Measurements from ENCODE around the gene GGN. TPM values are rescaled to one million over a fixed set of nuclear protein-coding genes. Genes with fewer than 3 reads are reported as not detected.

The GGN gene
- total and polyA plus RNA-seq, 2 of the 13 experiments (the other 11 are each of a cell fraction or from before 2014, with no cell fraction given) = not detected

GRCh38 chr19:38374332-38375097 is 13.3 kb downstream of the GGN start, which contains the start of gene PSMD8 (continued):
- TF ChIP-seq ZNF230 (CRISPR knock-in tag; IDR thresholded peaks at IDR 0.05) = peak; percentile 94
- peak; percentile 93; the same call in 1 of the 2 replicates for TF ChIP-seq ZNF788 (CRISPR knock-in tag; IDR thresholded peaks at IDR 0.05; ENCODE audit: borderline replicate concordance)
- TF ChIP-seq MTF1 (CRISPR knock-in tag; IDR thresholded peaks at IDR 0.05) = no peak
- peak; percentile 70 for TF ChIP-seq MED1 (CRISPR knock-in tag; IDR thresholded peaks at IDR 0.05)
- no peak for TF ChIP-seq ZBTB34 (CRISPR knock-in tag; IDR thresholded peaks at IDR 0.05)
- no peak for TF ChIP-seq PRDM15 (CRISPR knock-in tag; IDR thresholded peaks at IDR 0.05)
- TF ChIP-seq AGO1 (IDR thresholded peaks at IDR 0.05; ENCODE audit: low read depth, low read length, poor library complexity, severe bottlenecking) = no peak
- TF ChIP-seq ZNF841 (CRISPR knock-in tag; IDR thresholded peaks at IDR 0.05; ENCODE audit: borderline replicate concordance) = no peak
- TF ChIP-seq MTF2 (CRISPR knock-in tag; IDR thresholded peaks at IDR 0.05; ENCODE audit: borderline replicate concordance) = no peak
- TF ChIP-seq NFATC3 (CRISPR knock-in tag; IDR thresholded peaks at IDR 0.05) = peak; percentile 93; the same call in 1 of the 2 replicates
- no peak for TF ChIP-seq NFE2 (CRISPR knock-in tag; IDR thresholded peaks at IDR 0.05)
- TF ChIP-seq ZNF83 (CRISPR knock-in tag; IDR thresholded peaks at IDR 0.05; ENCODE audit: borderline replicate concordance) = no peak
- TF ChIP-seq CCDC6 (CRISPR knock-in tag; IDR thresholded peaks at IDR 0.05) = peak; percentile 76; the same call in 1 of the 2 replicates
- no peak for TF ChIP-seq JDP2 (CRISPR knock-in tag; IDR thresholded peaks at IDR 0.05; ENCODE audit: borderline replicate concordance)
- TF ChIP-seq ZNF275 (CRISPR knock-in tag; IDR thresholded peaks at IDR 0.05; ENCODE audit: borderline replicate concordance) = no peak; the same call in 1 of the 2 replicates
- peak; percentile 98 for TF ChIP-seq RBFOX2 (IDR thresholded peaks at IDR 0.05; ENCODE audit: low read depth, low read length)
- no peak for TF ChIP-seq PCBP1 (IDR thresholded peaks at IDR 0.05; ENCODE audit: borderline replicate concordance, low read depth, low read length)
- TF ChIP-seq ZNF749 (CRISPR knock-in tag; IDR thresholded peaks at IDR 0.05; ENCODE audit: borderline replicate concordance) = no peak
- TF ChIP-seq SOX13 (IDR thresholded peaks at IDR 0.05) = no peak
- TF ChIP-seq SOX13 (CRISPR knock-in tag; conservative IDR thresholded peaks at IDR 0.05 in 1 of 2, IDR thresholded peaks at IDR 0.05 in 1 of 2) = peak in 1 of 2 experiments; percentile 45; a peak in 2 of 4 replicates
- no peak for TF ChIP-seq DPF2 (CRISPR knock-in tag; IDR thresholded peaks at IDR 0.05; ENCODE audit: borderline replicate concordance, low read depth)
- no peak for TF ChIP-seq DNMT3B (CRISPR knock-in tag; conservative IDR thresholded peaks at IDR 0.05)
- TF ChIP-seq ZNF282 (IDR thresholded peaks at IDR 0.05; ENCODE audit: partially characterized antibody) = no peak
- TF ChIP-seq YEATS2 (CRISPR knock-in tag; IDR thresholded peaks at IDR 0.05; ENCODE audit: borderline replicate concordance) = peak; percentile 82; the same call in 1 of the 2 replicates
- no peak for TF ChIP-seq SMARCC2 (IDR thresholded peaks at IDR 0.05)
